Activated CD4-positive, CD25-positive, alpha-beta regulatory T cell treated with anti-CD3 and anti-CD28 coated beads, Interleukin-2, amount 50 U/mL, for 24 hours (primary cell): Measurements from ENCODE around the gene AGXT.
"Not testable (repeated sequence)": the region's sequence is repeated elsewhere in the genome, so short reads cannot be mapped to it uniquely, and the experiment has no call there.

Source experiments
- ATAC-seq, 2 donors: fragments of 150-1000 bp; cut with Tn5 transposase; one replicate each; pipeline ENCODE4 v1.10.0; 2021; ENCODE audit warnings: mild to moderate bottlenecking in 1 of 2, moderate library complexity in 1 of 2

Gene AGXT

GRCh38 chr2:240840435-240841060 is 28.1 kb upstream of the AGXT start:
- ATAC-seq = peak in 1 of 2 donors; percentile 53

GRCh38 chr2:240846309-240846708 is 22.3 kb upstream of the AGXT start:
- ATAC-seq = not testable (repeated sequence)

GRCh38 chr2:240846873-240847595 is 21.6 kb upstream of the AGXT start:
- ATAC-seq = no peak

GRCh38 chr2:240847817-240848216 is 20.8 kb upstream of the AGXT start:
- ATAC-seq = no peak

GRCh38 chr2:240848900-240849680 is 19.5 kb upstream of the AGXT start:
- no peak for ATAC-seq

GRCh38 chr2:240850026-240850425 is 18.6 kb upstream of the AGXT start:
- ATAC-seq = no peak

- ATAC-seq = no peak
These were observed 17.9 kb upstream of the AGXT start for GRCh38 chr2:240850756-240851077.

GRCh38 chr2:240851078-240851991 is 17.3 kb upstream of the AGXT start:
- ATAC-seq = peak; percentile 89 to 90

GRCh38 chr2:240852671-240853314 is 15.8 kb upstream of the AGXT start:
- no peak for ATAC-seq

GRCh38 chr2:240855670-240856069 is 13.0 kb upstream of the AGXT start:
- no peak for ATAC-seq

- no peak for ATAC-seq
These were observed 12.3 kb upstream of the AGXT start for GRCh38 chr2:240856151-240856980.

GRCh38 chr2:240857039-240858008 is 11.3 kb upstream of the AGXT start:
- ATAC-seq = no peak

- ATAC-seq = no peak
These were observed 10.3 kb upstream of the AGXT start for GRCh38 chr2:240858321-240858720.

- no peak for ATAC-seq
These were observed 9.8 kb upstream of the AGXT start for GRCh38 chr2:240858871-240859270.

GRCh38 chr2:240861547-240861946 is 7.1 kb upstream of the AGXT start:
- no peak for ATAC-seq

- no peak for ATAC-seq
These were observed 4.1 kb upstream of the AGXT start for GRCh38 chr2:240864475-240864874.

- no peak for ATAC-seq
These were observed 3.2 kb upstream of the AGXT start for GRCh38 chr2:240865391-240865790.

GRCh38 chr2:240869109-240869955 is 708 bp downstream of the AGXT start:
- no peak for ATAC-seq
